Activated CD4-positive, alpha-beta T cell treated with anti-CD3 and anti-CD28 coated beads, Interleukin-2, Interleukin-4, amounts not matched to agents 100 ng/mL and 50 ng/mL, durations not matched to agents 16 hours and 8 hours (primary cell): Measurements from ENCODE around the gene NEU2.
"Not testable (repeated sequence)": the region's sequence is repeated elsewhere in the genome, so short reads cannot be mapped to it uniquely, and the experiment has no call there.

Experiments used
- DNase-seq: peaks from one replicate; pipeline ENCODE4 v3.0.0-alpha.2; 2020; ENCODE audit warnings: low spot score

NEU2 gene

GRCh38 chr2:233010569-233011267, 21.8 kb upstream of the NEU2 start:
- no peak for DNase-seq

GRCh38 chr2:233011268-233011650, 21.2 kb upstream of the NEU2 start:
- no peak for DNase-seq

DNA sequence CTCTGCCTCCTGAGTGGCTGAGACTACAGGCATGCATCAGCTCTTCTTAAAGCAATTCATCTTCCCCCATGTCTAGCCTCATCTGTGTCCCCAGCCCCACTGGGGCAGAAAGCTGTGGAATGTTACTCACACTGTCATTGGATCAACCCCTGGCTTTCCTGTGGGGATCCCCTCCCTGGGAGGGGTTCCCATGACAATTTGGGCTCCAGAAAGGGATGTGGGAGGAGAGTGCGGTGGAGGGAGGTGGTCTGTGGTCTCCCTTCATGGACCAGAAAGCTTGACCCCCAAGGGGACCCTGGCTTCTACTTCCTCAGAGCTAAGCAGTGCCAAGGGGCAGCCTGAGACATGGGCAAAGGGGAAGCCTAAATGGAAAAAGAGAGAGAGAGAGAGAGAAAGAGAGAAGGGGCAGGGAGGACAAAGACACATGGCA, 20.8 kb upstream of the NEU2 start:
- no peak for DNase-seq

DNA sequence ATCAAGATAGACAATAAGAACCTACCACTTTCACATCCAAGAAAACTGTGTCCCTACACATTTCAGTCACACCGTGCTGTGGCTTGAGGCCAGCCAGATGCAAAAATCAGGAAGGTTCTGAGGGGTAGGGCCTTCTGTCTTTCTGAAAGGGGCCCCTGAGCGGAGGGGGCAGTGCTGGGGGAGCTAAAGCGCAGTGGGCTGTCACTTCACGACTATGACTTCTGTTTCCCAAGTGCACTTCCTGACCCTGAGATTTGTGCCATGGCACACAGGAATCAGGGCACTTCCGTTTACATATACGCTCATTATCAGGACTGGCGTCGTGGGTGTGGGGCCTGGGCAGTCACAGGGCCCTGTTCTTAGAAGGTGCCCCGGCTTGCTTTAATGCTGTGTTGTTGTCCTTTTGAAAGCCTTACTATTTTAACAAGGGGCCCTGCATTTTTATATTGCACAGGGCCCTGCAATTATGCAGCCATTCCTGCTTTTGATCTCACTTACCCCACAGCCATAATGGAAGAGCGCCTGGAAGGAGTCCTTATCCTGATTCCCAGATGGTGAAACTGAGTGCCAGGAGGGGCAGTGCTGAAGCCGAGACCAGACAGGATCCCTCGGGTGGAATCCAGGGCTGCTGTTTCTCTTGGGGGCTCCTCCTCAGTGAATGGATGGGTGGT, 20.0 kb upstream of the NEU2 start:
- no peak for DNase-seq

GRCh38 chr2:233013027-233013461, 19.4 kb upstream of the NEU2 start, which contains the start of gene NGEF:
Gene NGEF (minus strand): TSS chr2:233013256. CDS start chr2:232974890, 38,366 bp downstream.
- DNase-seq: no peak

DNA sequence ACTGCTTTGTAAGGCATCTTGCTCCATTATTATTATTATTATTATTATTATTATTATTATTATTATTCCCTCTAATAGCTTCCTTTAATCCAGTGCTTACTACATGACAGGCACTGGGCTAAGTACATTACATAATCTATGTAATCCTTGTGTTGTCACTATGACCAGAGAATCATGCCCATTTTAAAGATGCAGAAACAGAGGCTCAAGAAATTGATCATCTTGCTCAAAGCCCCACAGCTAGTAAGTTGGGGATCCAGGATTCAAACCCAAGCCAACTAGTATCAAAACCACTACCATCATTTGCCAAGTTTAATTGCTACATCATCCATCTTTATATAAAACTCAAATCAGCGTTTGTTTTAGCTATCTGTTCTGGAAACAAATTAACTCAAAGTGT, 18.8 kb upstream of the NEU2 start:
- no peak for DNase-seq

GRCh38 chr2:233015019-233015645, 17.3 kb upstream of the NEU2 start:
- DNase-seq: no peak

- DNase-seq: no peak
These were observed 14.5 kb upstream of the NEU2 start for GRCh38 chr2:233017947-233018346.

- not testable (repeated sequence) for DNase-seq
These were observed 12.9 kb upstream of the NEU2 start for GRCh38 chr2:233019610-233020009.

- DNase-seq: no peak
These were observed 12.0 kb upstream of the NEU2 start for GRCh38 chr2:233020454-233020853.

DNA sequence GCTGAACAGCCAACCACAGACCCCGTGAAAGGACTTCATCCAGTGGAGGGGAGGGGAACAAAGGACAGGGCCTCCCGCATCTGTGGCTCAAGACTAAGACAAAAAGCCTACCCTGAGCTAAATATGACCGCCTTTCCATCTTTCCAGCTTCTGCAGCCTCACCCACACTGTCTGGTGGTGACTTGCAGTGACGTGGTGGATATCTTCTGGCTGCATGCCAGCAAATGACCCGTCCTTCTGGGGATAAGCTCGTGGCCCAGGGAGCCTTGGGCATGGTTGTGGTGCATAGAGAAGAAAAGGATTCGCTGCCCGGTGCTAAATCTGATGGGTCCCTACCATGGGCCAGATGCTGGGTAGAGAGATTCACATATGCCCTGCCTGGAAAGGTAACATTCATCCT, 10.7 kb upstream of the NEU2 start:
- DNase-seq: no peak

DNA sequence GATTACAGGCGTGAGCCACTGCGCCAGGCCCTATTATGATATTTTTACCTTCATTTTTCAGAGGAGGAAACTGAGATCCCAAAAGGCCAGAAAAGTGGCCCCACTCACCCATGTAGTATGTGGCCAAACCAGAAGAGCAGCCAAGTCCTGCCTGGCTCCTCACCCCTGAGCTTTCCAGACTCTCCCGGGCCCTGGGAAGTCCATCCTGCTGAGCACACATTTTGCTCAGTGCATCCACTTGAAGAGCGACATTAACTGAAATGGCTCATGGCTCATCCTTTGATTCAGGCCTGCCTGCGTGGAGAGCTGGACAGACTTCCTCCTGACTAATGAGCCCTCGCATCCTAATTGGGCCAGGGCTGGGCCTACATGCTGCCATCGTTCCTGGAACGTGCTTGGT, 9.9 kb upstream of the NEU2 start:
- no peak for DNase-seq

- DNase-seq: no peak
These were observed 9.3 kb upstream of the NEU2 start for GRCh38 chr2:233023007-233023760.

DNA sequence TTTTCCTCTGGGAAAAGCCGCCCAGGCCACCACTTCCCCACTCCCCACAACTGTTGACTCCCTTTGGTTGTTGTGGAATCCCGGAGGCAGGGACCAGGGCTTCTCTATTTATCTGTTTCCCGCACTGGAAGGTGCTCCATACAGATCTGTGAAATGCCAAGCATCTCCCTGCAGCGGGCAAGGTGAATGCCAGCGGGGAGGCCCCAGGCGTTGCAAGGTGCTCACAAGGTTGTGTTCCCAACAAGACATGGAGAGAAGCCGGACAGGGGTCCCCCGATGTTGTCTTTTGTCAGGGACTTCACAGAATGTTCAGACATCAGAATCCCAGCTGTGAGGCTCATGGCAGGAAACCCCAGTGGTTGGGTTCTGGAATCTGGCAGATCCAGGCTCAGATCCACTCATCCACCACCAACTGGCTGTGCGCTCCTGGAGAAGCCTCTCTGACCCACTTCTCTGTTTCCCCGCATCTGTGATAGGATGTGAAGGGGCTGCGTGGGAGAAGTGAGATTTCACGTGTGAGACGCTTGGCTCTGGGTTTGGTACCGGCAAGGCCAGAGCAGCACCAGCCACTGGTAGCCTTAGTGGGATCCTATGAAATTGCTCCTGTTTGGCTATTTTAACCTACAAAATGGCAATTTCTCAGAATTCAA, 8.6 kb upstream of the NEU2 start:
- DNase-seq: no peak

DNA sequence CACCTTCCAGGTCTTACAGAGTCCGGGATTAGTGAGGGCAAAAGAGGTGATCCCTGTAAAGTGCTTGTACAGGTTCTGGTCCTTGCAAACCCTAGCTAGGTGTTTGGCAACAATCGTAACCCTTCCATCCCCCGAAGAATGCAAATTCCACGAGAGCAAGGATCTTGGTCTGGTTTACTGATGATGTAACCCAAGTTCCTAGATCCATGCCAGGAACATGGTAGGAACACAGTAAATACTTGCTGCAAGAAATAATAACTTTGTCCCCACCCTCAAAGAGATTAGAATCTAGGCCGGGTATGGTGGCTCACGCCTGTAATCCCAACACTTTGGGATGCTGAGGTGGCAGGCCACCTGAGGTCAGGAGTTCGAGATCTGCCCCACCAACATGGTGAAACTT, 6.8 kb upstream of the NEU2 start:
- no peak for DNase-seq

GRCh38 chr2:233026198-233026813, 6.2 kb upstream of the NEU2 start:
- no peak for DNase-seq

DNA sequence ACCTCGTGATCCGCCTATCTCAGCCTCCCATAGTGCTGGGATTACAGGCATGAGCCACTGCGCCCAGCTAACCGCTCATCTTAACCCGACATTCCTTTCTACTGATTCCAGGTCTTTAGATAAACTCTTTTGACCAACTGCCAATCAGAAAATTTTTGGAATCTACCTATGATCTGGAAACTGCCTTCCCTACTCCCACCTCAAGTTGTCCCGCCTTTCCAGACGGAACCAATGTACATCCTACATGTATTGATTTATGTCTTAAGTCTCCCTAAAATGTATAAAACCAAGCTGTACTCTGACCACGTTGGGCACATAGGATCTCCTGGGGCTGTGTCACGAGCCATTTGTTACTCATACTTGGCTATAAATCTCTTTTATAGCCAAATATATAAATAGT, 3.2 kb upstream of the NEU2 start:
- no peak for DNase-seq

DNA sequence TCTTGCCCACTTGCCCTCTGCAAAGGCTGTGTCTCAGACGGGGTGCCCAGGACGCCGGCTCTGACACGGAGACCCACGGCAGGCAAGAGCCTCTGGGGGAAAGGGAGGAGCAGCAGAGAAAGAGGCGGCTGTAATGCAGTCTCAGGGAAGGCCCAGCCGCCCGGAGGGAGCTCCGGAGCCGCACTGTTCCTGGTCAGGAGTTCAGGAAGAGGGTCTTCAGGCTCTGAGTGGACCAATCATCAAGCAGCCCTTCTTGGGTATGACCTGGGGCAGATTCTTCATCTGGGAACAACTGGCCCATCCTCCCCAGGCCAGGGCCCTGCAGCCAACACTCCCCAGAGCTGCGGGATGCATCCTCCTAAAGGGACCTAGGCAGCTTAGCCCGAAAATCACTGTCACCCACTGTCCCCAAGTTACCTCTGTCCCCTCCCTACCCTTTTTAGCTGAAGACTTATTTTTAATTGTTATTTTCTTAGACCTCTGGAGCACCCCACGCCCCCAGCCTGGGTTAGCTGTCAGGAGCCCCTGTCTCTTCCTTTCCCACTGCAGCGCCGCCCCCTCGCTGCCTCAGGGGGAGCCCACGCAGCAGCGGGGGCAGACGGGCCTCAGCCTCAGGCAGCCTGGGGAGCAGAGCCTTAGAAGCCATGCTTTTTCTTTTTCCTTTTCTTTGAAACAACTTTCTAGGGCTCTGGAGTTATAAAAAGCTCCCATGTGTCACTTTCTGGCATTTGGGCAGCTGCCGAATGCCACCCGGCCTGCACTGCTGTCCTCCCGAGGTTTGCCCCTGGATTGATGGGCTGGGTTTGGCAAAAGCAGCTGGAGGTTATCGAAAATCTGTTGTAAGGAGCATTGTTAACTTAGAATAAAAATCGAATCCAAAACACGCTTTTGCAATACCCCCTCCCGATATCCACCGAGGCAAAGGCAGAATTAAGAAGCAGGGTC, 644 bp upstream of the NEU2 start:
- DNase-seq: no peak

DNA sequence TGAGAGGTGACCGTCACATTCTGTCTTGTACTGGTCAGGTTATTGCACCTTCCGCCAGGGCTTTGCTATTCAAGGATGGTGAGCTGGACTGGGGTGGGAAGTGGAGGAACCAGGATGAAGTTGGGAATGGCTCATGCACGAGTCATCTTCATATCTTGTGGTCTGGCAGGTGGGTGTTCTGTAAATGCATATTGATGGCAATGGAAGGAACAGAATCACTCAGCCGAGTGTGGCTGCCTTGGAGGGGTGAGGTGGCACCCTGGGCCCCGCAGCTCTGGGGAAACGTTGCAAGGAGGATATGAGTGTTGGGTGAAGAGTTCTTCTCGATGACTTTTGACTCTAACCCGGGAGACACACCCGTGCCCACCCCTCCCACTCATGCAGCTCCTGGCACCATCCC, 1.2 kb downstream of the NEU2 start:
- no peak for DNase-seq

DNA sequence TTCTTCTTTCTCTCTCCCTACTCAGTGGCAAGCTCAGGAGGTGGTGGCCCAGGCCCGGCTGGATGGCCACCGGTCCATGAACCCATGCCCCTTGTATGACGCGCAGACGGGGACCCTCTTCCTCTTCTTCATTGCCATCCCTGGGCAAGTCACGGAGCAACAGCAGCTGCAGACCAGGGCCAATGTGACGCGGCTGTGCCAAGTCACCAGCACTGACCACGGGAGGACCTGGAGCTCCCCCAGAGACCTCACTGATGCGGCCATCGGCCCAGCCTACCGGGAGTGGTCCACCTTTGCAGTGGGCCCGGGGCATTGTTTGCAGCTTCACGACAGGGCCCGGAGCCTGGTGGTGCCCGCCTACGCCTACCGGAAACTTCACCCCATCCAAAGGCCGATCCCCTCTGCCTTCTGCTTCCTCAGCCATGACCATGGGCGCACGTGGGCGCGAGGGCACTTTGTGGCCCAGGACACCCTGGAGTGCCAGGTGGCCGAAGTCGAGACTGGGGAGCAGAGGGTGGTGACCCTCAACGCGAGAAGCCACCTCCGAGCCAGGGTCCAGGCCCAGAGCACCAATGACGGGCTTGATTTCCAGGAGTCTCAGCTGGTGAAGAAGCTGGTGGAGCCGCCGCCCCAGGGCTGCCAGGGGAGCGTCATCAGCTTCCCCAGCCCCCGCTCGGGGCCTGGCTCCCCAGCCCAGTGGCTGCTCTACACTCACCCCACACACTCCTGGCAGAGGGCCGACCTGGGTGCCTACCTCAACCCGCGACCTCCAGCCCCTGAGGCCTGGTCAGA, 1.8 kb downstream of the NEU2 start:
- no peak for DNase-seq
